C4-2B (cell line): Measurements from ENCODE around the gene SUPT4H1.

Experiments
- H3K27ac ChIP-seq: fragments of 450-650 bp; 2 replicates; pipeline ENCODE4 v1.5.1; 2017
- ZFX ChIP-seq: fragments of 450-650 bp; IDR thresholded peaks from 2 replicates; pipeline ENCODE4 v1.6.1; 2017
- TF ChIP-seq, protein P1 (sequence below): fragments of 450-650 bp; conservative IDR thresholded peaks from 2 replicates; pipeline ENCODE4 v1.5.1; 2017; ENCODE audit warnings: mild to moderate bottlenecking

The SUPT4H1 gene

DNA sequence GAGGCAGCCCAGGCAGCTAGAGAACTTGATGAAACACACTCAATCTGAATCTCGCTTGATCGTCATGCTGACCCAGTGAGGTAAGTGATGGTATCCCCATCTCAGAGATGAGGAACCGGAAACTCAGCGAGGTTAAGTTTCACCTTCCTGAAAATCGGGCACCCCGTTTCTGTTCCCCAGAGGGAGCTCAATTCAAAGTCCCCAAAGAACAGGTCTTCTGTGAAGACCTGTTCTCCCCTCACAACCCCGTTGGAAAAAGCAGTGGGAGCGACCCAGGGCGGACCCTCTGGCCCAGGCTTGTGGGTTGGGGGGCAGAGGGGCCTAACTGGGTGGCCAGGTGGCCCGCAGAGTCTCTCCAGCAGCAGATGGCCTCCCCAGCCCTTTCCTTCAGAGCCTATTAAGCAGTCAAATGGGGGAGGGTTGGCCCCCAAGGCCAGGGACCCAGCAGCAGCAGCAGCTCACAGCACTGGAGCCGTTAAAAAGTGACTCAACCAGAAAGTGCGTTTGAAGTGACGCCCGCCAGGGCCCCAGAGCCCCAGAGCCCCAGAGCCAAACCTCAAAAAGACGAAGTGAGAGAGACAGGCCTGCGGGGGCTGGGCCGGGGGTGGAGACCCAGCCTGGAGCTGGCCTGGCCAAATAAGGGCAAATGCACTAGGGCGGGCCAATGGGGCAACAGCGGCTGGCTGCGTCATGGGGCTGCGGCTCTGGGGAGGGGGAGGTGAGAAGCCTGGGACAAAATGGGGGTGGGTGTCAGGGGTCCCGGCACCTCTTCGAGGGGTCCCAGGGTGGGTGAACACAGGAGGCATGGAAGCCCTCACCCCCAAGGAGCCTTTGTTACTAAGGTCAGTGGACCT, 14.2 kb downstream of the SUPT4H1 start:
- no peak for TF ChIP-seq ZFX
- TF ChIP-seq, protein P1, sequence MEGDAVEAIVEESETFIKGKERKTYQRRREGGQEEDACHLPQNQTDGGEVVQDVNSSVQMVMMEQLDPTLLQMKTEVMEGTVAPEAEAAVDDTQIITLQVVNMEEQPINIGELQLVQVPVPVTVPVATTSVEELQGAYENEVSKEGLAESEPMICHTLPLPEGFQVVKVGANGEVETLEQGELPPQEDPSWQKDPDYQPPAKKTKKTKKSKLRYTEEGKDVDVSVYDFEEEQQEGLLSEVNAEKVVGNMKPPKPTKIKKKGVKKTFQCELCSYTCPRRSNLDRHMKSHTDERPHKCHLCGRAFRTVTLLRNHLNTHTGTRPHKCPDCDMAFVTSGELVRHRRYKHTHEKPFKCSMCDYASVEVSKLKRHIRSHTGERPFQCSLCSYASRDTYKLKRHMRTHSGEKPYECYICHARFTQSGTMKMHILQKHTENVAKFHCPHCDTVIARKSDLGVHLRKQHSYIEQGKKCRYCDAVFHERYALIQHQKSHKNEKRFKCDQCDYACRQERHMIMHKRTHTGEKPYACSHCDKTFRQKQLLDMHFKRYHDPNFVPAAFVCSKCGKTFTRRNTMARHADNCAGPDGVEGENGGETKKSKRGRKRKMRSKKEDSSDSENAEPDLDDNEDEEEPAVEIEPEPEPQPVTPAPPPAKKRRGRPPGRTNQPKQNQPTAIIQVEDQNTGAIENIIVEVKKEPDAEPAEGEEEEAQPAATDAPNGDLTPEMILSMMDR: no peak
- H3K27ac ChIP-seq: no peak overlapping the region

DNA sequence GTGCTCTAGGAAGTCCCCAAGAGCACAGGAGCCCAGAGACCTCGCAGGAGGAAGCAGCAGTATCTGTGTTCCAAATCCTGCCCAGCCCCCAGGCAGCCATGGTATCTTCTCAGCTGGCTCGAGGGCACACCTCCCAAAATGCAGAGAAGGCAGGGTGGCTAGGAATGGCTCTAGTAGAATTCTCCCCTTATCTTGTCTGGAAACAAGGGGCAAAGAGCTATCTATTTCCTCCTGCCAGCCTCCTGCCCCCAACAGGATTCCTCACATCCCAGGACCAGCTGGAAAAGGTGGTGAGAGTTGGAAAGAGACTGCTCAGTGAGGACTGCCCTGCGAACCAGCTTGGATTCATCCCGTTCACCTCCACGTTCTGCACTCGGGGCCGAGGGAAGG, 14.8 kb downstream of the SUPT4H1 start:
- TF ChIP-seq ZFX: no peak
- TF ChIP-seq, protein P1: no peak
- no peak overlapping the region for H3K27ac ChIP-seq

DNA sequence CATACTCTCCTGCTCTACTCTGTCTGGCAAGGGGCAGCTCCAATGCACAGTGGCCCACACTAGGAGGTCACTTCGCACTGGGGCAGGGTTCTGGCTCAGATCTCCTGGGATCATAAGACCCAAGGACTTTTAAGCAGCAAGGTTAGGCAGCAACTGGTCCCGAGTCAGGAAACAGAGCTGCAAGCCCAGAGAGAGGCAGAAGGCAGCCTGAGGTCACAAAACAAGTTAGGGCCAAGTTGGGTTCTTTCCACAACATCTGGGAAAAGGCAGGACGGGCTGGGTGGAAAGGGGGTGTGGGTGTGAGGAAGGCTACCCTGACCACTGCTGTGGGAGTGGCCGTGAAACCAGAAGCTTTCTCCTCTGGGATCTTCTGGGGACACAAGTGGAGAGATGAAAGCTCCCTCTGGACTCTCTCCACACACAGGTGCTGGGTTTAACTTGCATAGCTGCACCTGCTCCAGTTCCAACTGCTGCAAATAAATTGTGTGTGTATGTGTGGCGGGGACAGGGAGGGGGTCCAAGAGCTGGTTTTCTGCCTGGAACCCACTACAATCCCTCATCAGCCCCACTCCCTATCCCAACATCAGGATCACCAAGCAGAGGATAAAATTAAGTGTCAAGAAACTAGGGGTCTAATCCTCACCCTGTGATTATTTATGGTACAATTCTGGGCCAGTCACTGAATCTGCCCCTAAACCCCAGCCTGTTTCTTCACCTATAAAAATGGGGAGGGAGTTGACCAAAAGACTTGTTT, 15.4 kb downstream of the SUPT4H1 start:
- no peak overlapping the region; the same call in 1 of the 2 replicates for H3K27ac ChIP-seq

DNA sequence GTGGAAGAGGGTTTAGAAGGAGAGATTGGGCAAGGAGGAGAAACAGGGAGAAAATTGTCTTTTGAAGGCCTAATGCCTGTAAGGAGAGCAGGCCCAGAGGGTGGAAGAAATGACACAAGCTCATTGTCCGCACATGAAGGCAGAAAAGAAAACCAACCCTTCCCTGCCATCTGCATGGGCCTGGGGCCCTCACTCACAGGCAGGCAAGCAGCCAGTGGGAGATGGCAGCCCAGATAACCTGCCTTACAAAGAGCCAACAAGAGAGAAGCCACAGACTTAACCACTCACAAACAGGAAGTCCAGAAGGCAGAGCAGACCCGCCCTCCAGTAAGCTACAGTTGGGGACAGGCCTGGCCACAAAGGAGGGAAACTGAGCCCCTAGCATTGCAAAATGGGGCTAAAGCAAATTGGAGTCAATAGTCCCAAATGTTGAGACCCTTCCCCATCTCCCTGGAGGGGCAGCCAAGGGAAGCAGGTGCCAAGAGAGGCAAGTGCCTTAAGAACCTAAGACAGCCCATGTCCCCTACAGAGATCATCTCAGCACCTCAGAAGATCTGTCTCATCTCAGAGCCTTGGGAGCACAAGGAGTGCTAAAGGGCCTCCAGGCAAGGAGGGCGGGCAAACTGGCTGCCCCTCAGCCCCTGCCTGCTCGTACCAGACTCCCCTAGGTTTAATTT, 16.1 kb downstream of the SUPT4H1 start:
- no peak overlapping the region; the same call in 1 of the 2 replicates for H3K27ac ChIP-seq
- TF ChIP-seq, protein P1: no peak
- no peak for TF ChIP-seq ZFX

More for the DNA sequence above, 15.4 kb downstream of the SUPT4H1 start:
- TF ChIP-seq, protein P1: no peak
- no peak for TF ChIP-seq ZFX

DNA sequence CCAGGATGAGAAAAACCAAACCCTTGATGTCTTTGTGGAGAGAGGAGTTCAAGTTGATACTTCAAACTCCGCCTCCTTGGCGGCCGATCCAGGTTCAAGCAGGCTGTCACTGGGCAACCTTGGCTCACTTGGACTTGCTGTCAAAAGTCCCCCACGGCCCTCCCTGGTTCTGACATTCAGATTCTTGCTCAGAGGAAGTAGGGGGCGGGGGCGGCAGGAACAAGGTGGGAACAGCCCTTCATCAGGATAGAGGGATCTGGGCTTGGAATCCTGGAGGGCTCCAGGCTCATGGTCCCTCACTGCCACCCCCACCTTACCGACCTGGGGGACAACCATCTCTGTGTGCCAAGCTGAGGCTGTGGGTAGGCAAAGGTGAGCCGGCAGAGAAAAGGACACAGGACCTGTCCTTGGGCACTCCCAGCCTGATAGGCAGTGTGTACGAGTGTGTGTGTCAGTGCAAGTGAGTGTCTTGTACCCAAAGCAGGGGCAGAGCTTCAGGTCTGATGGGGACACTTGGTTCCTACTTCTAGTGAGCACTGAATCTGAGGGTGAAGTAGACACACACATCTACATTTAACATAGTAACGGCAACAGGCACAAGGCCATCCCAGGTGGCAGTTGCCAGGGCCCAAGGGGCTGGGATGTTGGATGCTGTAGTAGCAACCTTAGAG, 16.8 kb downstream of the SUPT4H1 start:
- TF ChIP-seq, protein P1: no peak
- TF ChIP-seq ZFX: no peak
- H3K27ac ChIP-seq: no peak overlapping the region

DNA sequence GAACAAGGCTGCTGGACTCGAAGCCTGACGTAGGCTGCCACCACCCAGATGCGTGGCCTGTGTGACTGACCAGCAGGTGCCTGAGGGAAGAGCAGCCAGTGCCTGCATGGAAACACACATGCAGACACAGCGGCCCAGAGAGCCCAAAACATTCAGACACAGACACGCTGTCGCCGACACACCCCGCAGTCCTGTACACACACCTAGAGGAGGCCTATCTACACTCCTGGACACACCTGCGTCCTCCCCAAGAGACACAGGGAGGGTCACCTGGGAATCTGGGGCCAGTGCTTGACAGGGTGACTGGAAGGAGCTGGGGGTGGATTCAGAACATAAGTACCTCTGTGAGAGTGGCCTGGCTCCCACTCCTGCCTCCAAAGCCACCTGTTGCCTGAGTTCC, 17.3 kb downstream of the SUPT4H1 start:
- no peak for TF ChIP-seq ZFX
- TF ChIP-seq, protein P1: no peak
- no peak overlapping the region for H3K27ac ChIP-seq
